ENCODE data around the gene KATNAL1. TPM values are rescaled to one million over a fixed set of nuclear protein-coding genes. Genes with fewer than 3 reads are reported as not detected.

The KATNAL1 gene
- total RNA-seq, 1 donor from 2014 or later: 74.6 TPM

GRCh38 chr13:30332456-30333143, 25.2 kb upstream of the KATNAL1 start:
- H3K36me3 Mint-ChIP-seq (ENCODE audit: unreplicated experiment): no peaks in the 10 kb centered on the region
- DNase-seq: no peak
- peaks cover 2% of the 10 kb centered on the region for H3K27me3 Mint-ChIP-seq (ENCODE audit: unreplicated experiment)
- peaks cover 6% of the 10 kb centered on the region for H3K4me1 Mint-ChIP-seq (ENCODE audit: low read depth, unreplicated experiment)
- no peak overlapping the region for H3K27ac Mint-ChIP-seq (ENCODE audit: unreplicated experiment)
- peaks cover 2% of the 10 kb centered on the region for H3K9me3 Mint-ChIP-seq (ENCODE audit: unreplicated experiment)
- no peak for TF ChIP-seq CTCF (IDR thresholded peaks at IDR 0.05; ENCODE audit: partially characterized antibody, unreplicated experiment)
- H3K4me3 Mint-ChIP-seq (ENCODE audit: unreplicated experiment): no peak overlapping the region

GRCh38 chr13:30331331-30331771, 24.0 kb upstream of the KATNAL1 start:
- no peak for DNase-seq
- Mint-ChIP-seq H3K9me3 (ENCODE audit: unreplicated experiment) (peaks cover 3% of the 10 kb centered on the region), H3K36me3 (ENCODE audit: unreplicated experiment) (no peaks in the 10 kb centered on the region), H3K27me3 (ENCODE audit: unreplicated experiment) (peaks cover 2% of the 10 kb centered on the region), H3K4me3 (ENCODE audit: unreplicated experiment) (no peak overlapping the region), H3K27ac (ENCODE audit: unreplicated experiment) (no peak overlapping the region), H3K4me1 (ENCODE audit: low read depth, unreplicated experiment) (peaks cover 6% of the 10 kb centered on the region)
- no peak for TF ChIP-seq CTCF (IDR thresholded peaks at IDR 0.05; ENCODE audit: partially characterized antibody, unreplicated experiment)

- Mint-ChIP-seq H3K9me3 (ENCODE audit: unreplicated experiment) (peaks cover 5% of the 10 kb centered on the region), H3K4me1 (ENCODE audit: low read depth, unreplicated experiment) (peaks cover 6% of the 10 kb centered on the region), H3K27ac (ENCODE audit: unreplicated experiment) (no peak overlapping the region), H3K27me3 (ENCODE audit: unreplicated experiment) (peaks cover 2% of the 10 kb centered on the region), H3K36me3 (ENCODE audit: unreplicated experiment) (no peaks in the 10 kb centered on the region), H3K4me3 (ENCODE audit: unreplicated experiment) (no peak overlapping the region)
- no peak for DNase-seq
- no peak for TF ChIP-seq CTCF (IDR thresholded peaks at IDR 0.05; ENCODE audit: partially characterized antibody, unreplicated experiment)
Observed at GRCh38 chr13:30329009-30329585, 21.7 kb upstream of the KATNAL1 start.

GRCh38 chr13:30325668-30326067, 18.3 kb upstream of the KATNAL1 start:
- Mint-ChIP-seq H3K9me3 (ENCODE audit: unreplicated experiment) (peaks cover 4% of the 10 kb centered on the region), H3K27ac (ENCODE audit: unreplicated experiment) (no peak overlapping the region), H3K4me1 (ENCODE audit: low read depth, unreplicated experiment) (no peaks in the 10 kb centered on the region), H3K4me3 (ENCODE audit: unreplicated experiment) (no peak overlapping the region), H3K27me3 (ENCODE audit: unreplicated experiment) (no peaks in the 10 kb centered on the region), H3K36me3 (ENCODE audit: unreplicated experiment) (no peaks in the 10 kb centered on the region)
- DNase-seq: no peak
- no peak for TF ChIP-seq CTCF (IDR thresholded peaks at IDR 0.05; ENCODE audit: partially characterized antibody, unreplicated experiment)

- TF ChIP-seq CTCF (IDR thresholded peaks at IDR 0.05; ENCODE audit: partially characterized antibody, unreplicated experiment): no peak
- Mint-ChIP-seq H3K27me3 (ENCODE audit: unreplicated experiment) (no peaks in the 10 kb centered on the region), H3K4me3 (ENCODE audit: unreplicated experiment) (no peak overlapping the region), H3K4me1 (ENCODE audit: low read depth, unreplicated experiment) (peaks cover 9% of the 10 kb centered on the region), H3K9me3 (ENCODE audit: unreplicated experiment) (peaks cover 4% of the 10 kb centered on the region), H3K27ac (ENCODE audit: unreplicated experiment) (no peak overlapping the region), H3K36me3 (ENCODE audit: unreplicated experiment) (no peaks in the 10 kb centered on the region)
- DNase-seq: no peak
Observed at GRCh38 chr13:30323524-30323923, 16.2 kb upstream of the KATNAL1 start.
